Colonic mucosa (tissue), 4 donors: ENCODE measurements around the gene TMED4. TPM values are rescaled to one million over a fixed set of nuclear protein-coding genes. Genes with fewer than 3 reads are reported as not detected.

Experiments
- DNase-seq: peaks from one replicate; pipeline ENCODE4 v3.0.0-alpha.2; 2020
- H3K27ac ChIP-seq: fragments of 200-600 bp; one replicate; pipeline ENCODE4 v1.8.0; 2021
- H3K27me3 ChIP-seq: fragments of 200-600 bp; one replicate; pipeline ENCODE4 v1.8.0; 2021
- H3K36me3 ChIP-seq: fragments of 200-600 bp; one replicate; pipeline ENCODE4 v1.8.0; 2021
- H3K4me1 ChIP-seq: fragments of 200-600 bp; one replicate; pipeline ENCODE4 v1.8.0; 2021; ENCODE audit warnings: mild to moderate bottlenecking
- H3K4me3 ChIP-seq: fragments of 200-600 bp; one replicate; pipeline ENCODE4 v1.8.0; 2021
- H3K9ac ChIP-seq, 2 donors: one replicate each; pipeline ENCODE4 v1.7.0; 2013; ENCODE audit warnings: control low read depth in 2 of 2, low read depth in 2 of 2, low read length in 2 of 2
- H3K9me3 ChIP-seq: fragments of 200-600 bp; one replicate; pipeline ENCODE4 v1.8.0; 2021
- CTCF ChIP-seq: fragments of 200-600 bp; IDR thresholded peaks from one replicate; pipeline ENCODE4 v1.8.0; 2022; ENCODE audit warnings: antibody characterized with exemption, mild to moderate bottlenecking
- intact Hi-C: fragments of 100-400 bp; cut with DNase I; formaldehyde crosslinking; loops from one replicate; pipeline ENCODE4 v1.14.1; 2022
- total RNA-seq, 2 donors: library from RNA; stranded (reverse); fragmentation: NEBNext Ultra II Directional in 1 of 2; extraction: Animal tissue kit (Norgen Biotek cat#: 25700) in 1 of 2; gene quantifications; one replicate each; pipeline ENCODE4 v1.2.1, GENCODE V29; 2021
- donor health status: healthy.
- donor health status: DM: no; HTN: no; CAD: no.
- donor health status: DM: no; HTN: no; CAD: no.

The TMED4 gene
- 10 to 100 TPM; 81.7 to 96.9 TPM for total RNA-seq

- Histone ChIP-seq H3K4me1 (peaks cover 14% of the 10 kb centered on the region), H3K27ac (peak within 1 kb of the TSS; percentile 99), H3K4me3 (peak within 1 kb of the TSS; percentile 89), H3K36me3 (peaks cover 4% of the 10 kb centered on the region), H3K27me3 (no peaks in the 10 kb centered on the region), H3K9ac (peak within 1 kb of the TSS; percentile 89 to 95), H3K9me3 (no peaks in the 10 kb centered on the region)
- peak; percentile 99 for DNase-seq
- intact Hi-C loops, result loop anchor here (5.0 kb wide), 1 partner anchor 215 kb away; the partner anchor contains the start of gene PPIA
- no peak for TF ChIP-seq CTCF
Measured at GRCh38 chr7:44581879-44582603, at the start of gene TMED4. Gene TMED4 (minus strand): TSS chr7:44582231. CDS start chr7:44582206, 25 bp downstream.

- peaks cover 40% of the 10 kb centered on the region for H3K4me1 ChIP-seq
- H3K27me3 ChIP-seq, result no peaks in the 10 kb centered on the region
- H3K27ac ChIP-seq, result peak overlapping the region; percentile 53
- H3K9ac ChIP-seq, result peak overlapping the region; percentile 14 to 30
- H3K9me3 ChIP-seq, result no peaks in the 10 kb centered on the region
- H3K36me3 ChIP-seq, result no peaks in the 10 kb centered on the region
- intact Hi-C loops, result no loop called here
- DNase-seq, result no peak
- H3K4me3 ChIP-seq, result no peak overlapping the region
- no peak for TF ChIP-seq CTCF
Measured at GRCh38 chr7:44631458-44632115, 49.6 kb upstream of the TMED4 start.

GRCh38 chr7:44630792-44631457 lies 48.9 kb upstream of the TMED4 start:
- intact Hi-C loops, result no loop called here
- DNase-seq, result no peak

GRCh38 chr7:44629829-44630522 lies 47.9 kb upstream of the TMED4 start:
- Histone ChIP-seq H3K9ac (no peak overlapping the region), H3K27ac (no peak overlapping the region), H3K9me3 (no peaks in the 10 kb centered on the region), H3K4me1 (peaks cover 24% of the 10 kb centered on the region), H3K4me3 (no peak overlapping the region), H3K36me3 (no peaks in the 10 kb centered on the region), H3K27me3 (no peaks in the 10 kb centered on the region)
- no peak for DNase-seq
- intact Hi-C loops, result no loop called here
- TF ChIP-seq CTCF, result no peak

More at GRCh38 chr7:44630792-44631457, 48.9 kb upstream of the TMED4 start:
- Histone ChIP-seq H3K4me1 (peaks cover 34% of the 10 kb centered on the region), H3K9ac (no peak overlapping the region), H3K27me3 (no peaks in the 10 kb centered on the region), H3K27ac (peak overlapping the region; percentile 53), H3K36me3 (no peaks in the 10 kb centered on the region), H3K4me3 (no peak overlapping the region), H3K9me3 (no peaks in the 10 kb centered on the region)
- no peak for TF ChIP-seq CTCF

- Histone ChIP-seq H3K4me3 (no peak overlapping the region), H3K9ac (no peak overlapping the region), H3K27me3 (no peaks in the 10 kb centered on the region), H3K27ac (no peak overlapping the region), H3K36me3 (no peaks in the 10 kb centered on the region), H3K4me1 (peaks cover 3% of the 10 kb centered on the region), H3K9me3 (no peaks in the 10 kb centered on the region)
- no peak for DNase-seq
- TF ChIP-seq CTCF, result no peak
- intact Hi-C loops, result no loop called here
Measured at GRCh38 chr7:44626620-44627019, 44.6 kb upstream of the TMED4 start.
